ENCODE data around the gene CD86.
"Not testable (repeated sequence)": the region's sequence is repeated elsewhere in the genome, so short reads cannot be mapped to it uniquely, and the experiment has no call there.

Gene CD86, protein sequence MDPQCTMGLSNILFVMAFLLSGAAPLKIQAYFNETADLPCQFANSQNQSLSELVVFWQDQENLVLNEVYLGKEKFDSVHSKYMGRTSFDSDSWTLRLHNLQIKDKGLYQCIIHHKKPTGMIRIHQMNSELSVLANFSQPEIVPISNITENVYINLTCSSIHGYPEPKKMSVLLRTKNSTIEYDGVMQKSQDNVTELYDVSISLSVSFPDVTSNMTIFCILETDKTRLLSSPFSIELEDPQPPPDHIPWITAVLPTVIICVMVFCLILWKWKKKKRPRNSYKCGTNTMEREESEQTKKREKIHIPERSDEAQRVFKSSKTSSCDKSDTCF

DNA sequence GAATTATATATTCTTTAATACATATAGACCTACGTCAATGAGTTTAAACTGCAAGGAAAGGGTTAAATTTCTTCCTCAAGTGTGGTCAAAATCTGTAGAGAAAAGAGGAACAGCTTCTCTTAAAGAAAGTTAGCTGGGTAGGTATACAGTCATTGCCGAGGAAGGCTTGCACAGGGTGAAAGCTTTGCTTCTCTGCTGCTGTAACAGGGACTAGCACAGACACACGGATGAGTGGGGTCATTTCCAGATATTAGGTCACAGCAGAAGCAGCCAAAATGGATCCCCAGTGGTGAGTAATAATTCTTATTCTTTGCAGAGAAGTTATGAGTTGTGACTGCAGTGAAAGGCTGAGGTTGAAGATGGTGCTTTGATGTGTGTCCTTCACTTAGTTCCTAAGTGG, at the start of gene CD86:
Gene CD86, plus strand, starts transcription at position 148 of the 400 bp plus-strand sequence. Its CDS starts 128 bp downstream, at position 276.
- no peak for DNase-seq

DNA sequence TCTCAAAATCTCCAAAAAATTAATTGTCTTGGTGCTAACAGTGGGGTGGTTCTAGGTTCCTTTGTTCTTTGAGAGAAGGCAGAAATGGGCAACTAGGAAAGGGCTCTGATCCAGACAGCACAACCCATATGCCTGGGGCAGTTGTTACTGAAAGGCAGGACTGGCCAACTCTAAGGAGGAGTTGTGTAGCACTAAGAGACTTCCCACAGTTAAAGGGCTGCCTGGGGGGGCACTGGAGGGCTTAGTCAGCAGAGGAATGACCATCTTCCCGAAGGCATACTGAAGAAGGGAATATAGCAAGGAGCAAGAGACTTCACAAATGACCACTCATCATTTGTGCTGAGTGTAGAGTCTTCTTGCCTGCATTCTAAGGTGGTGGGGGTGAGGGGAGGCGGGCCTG, 48.9 kb upstream of the CD86 start:
- no peak for DNase-seq

DNA sequence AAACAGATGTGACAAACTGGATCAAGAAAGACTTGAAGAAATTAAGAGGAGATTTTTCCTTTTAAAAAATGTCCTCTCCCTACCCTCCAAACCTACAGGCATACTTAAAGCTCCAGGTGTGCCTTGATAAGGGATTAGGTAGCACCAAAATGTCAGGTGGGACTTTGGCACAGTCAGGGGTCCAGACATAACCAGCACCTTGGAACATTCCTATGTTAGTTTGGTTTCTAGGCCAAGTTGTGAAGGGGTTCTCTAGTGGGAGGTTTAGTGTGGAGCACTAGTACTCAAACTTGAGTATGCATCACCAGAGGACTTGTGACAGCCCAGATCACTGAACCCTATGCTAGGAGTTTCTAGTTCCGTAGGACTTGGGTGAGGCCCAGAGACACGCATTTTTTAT, 47.0 kb upstream of the CD86 start:
- DNase-seq: no peak

DNA sequence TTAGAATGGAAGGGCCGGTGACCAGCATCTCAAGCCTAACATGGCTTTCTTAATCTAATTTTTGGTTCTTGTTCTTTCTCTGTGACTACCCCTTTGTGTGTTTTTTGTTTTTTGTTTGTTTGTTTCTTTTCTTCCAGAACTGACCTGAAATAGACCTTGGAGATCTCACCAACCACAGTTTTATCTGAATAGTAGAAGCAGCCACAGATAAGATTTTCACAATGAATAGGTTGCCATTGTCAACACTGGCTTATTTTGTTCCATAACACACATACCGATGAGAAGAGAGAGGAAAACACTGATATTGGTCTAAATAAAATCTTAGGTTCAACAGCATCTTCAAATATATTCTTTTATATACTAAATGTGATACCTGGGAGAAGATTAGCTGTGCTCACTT, 44.7 kb upstream of the CD86 start:
- no peak for DNase-seq

DNA sequence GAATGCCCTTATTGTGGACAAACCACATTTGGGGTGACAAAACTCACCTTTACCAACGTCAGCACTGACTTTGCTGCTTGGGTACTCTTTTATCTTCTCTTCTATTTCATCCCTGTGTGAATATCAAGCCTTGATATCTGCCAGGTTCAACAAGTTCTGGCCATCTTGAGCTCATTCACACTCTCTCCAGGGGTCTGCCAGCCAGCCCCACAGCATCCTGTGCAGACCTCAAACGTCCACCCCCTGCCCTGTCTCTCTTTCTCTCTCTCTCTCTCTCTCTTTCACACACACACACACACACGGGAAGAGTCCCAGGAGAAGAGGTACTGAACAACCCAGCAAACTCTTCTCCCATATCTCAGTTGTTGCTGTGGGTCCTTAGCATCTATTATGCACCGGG, 43.8 kb upstream of the CD86 start:
- no peak for DNase-seq

DNA sequence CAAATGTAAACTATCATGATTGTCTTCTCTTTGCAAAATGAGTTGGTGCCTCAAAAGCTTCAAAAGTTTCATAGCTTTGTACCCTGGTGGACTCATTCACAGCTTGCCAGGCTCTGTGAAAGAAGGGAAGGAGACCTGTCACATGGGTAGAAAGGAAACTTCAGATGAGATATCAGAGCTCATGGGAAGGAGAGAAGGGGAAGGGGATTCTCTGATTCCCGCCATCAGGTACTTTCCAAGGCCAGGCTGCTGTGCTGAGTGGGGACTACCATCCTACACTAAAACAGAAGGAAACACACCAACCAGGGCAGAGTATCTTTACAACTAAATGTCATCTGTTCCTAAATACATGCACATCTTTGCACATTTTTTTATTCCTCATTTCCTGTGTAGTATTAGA, 42.3 kb upstream of the CD86 start:
- DNase-seq: no peak

DNA sequence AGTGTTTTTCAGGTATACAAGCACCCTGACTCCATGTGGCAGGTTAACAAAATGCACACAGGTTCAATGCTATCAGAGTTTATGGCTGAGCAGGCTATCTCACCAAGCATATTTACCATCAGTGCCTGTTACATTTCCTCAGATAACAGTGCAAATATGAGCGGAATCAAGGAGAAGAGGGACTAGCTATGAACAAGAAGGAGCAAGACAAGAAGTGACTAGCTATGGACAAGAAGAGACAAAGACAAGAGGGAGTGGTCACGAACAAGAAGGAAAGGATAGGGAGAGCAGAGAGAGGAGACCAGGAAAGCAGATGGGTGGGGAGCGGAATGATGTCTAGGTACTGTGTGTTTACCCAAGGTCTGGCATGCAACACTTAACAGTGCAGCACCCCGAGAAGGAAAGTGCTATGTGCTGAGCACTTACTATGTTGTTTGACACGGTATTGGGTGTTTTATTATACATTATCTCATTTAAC, 41.7 kb upstream of the CD86 start:
- no peak for DNase-seq

DNA sequence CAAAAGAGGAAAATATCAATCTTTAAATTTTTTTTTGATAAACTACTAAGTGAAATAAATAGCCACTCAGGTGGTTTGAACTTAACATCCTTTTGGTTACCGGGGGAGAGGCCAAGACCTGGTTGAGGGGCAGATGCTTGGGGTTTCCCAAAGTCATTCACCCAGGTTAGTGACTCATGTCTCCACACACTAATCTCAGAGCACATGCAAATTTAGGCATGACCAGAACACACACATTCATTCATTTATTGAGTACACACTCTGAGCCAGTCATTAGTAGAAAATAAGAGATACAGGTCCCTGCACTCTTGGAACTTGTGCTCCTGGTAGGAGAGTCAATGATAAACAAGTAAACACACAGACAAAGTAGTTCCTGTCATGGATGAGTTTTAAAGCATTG, 40.4 kb upstream of the CD86 start:
- DNase-seq: no peak

DNA sequence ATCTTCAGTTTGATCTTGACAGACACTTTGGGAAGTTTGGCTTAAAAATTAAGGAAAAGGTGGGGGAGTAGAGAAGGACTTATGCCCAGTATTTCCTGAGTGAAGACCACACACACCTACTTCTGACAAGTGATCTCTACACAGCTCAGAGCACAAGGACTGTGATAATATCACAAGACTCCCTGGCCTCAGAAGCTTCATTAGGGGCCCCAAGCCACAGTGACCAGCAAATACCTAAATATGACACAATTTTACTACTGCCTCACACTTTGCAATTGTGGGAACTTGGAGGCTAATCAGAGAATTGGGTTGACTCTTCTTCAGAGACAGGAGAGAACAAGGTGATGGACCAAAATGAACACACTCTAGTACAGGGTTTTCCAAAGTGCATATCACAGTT, 35.7 kb upstream of the CD86 start:
- DNase-seq: no peak

DNA sequence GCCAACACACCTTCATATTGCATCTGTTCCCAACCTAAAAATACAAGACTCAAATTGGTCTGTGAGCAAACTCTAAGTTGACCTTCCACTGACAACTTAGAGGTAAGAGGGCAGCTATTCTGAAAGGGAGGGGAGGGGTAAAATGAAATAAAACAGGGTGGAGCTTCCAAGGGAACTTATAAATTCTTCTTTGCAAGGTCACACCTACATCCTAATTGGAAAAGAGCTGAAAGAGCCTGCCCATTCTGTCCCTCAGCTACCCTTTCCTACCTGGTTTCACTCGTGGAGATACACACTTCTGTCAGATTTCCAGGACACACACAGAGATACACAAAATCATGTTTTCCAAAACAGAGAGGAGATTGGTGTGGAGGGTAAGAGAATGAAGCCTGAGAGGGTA, 34.1 kb upstream of the CD86 start:
- DNase-seq: no peak

DNA sequence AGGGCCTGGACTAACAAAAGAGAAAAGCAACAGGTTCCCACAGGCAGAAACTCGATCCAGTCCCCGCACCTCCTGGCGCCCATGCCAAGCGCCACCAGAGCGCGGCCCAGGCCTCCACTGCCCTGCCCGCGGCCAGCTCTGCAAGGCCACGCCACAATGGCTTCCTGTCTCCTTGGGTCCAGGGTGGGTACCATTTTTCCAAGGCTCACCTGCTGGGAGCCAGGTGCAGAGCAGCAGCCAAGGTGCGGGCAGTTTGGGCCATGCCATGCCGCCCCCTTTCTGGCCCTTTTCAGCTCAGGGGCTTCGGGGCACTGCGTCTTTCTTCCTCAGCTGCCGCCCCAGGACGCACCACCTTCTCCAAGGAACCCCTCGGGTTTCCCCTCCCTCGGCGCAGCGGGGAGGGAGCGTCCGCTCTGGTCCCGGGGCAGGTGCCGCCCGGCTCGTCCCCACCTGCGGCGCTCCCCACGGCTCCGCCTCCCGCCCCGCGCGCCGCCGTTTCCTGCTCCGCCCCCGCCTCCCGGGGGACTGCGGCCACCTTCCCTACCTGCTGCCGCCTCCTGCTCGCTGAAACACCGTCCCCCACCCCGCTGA, 33.3 kb upstream of the CD86 start, which contains the start of gene ILDR1:
Gene ILDR1, minus strand, starts transcription at position 437 of the 591 bp plus-strand sequence. Its CDS starts 170 bp downstream, at position 267.
- no peak for DNase-seq

DNA sequence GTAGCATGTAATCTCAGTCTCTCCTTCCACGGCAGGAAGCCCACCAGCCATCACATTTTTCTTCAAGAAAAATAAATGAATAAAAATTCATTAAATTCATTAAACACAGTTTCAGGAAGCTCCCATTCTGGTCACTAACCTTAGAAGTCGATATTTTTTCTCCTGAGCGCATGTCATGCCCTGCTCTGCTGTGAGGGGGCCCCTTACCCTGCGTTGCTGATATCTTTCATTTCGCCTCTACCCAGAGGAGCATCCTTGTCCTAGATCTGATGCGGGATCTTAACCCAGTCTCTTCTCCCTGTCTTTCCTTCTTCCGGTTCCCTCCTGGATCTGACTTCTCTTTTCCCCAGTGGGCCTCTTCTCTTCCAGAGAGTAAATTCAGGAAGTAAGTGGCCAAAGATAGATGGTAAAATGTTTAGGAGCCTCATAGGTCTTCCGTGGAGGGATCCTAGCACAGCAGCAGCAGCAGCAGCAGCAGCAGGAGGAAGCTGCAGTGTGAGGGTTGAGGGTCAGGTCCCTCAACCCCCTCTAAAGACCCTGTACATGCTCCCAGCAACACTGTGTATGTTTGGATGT, 31.7 kb upstream of the CD86 start:
- DNase-seq: no peak

DNA sequence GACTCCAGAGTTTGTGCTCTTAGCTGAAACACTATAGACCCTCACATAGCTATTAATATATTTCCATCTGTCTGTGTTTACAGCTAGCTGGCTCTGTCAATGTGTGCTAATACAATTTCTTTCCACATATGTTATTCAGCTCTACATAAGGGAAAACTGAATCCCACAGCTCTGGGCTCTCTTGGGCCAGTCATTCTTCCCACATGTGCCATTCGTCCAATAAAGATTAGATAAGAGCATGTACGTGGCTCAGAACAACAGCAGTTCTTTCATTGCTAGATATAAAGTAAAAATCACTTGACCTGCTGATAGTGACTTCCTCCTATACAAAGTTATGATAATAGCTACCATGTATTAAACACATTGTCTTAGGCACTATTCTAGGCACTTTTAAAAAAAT, 30.4 kb upstream of the CD86 start:
- no peak for DNase-seq

DNA sequence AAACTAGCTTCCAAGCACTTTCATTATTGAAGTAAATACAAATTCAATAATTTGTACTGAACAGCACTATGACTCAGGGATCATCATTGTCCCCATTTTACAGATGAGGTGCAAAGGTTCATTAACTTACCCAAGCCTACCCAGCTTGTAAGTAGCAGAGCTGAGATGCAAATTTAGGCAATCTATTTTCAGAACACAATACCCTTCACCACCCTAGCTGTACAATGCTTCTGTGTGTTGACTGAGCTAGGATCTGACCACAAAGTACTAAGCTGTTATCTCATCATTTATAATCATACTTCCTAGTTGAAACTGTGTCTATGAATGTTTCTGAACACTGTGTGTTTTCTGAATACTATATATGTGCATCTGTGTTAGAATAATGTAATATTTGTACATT, 29.9 kb upstream of the CD86 start:
- no peak for DNase-seq

DNA sequence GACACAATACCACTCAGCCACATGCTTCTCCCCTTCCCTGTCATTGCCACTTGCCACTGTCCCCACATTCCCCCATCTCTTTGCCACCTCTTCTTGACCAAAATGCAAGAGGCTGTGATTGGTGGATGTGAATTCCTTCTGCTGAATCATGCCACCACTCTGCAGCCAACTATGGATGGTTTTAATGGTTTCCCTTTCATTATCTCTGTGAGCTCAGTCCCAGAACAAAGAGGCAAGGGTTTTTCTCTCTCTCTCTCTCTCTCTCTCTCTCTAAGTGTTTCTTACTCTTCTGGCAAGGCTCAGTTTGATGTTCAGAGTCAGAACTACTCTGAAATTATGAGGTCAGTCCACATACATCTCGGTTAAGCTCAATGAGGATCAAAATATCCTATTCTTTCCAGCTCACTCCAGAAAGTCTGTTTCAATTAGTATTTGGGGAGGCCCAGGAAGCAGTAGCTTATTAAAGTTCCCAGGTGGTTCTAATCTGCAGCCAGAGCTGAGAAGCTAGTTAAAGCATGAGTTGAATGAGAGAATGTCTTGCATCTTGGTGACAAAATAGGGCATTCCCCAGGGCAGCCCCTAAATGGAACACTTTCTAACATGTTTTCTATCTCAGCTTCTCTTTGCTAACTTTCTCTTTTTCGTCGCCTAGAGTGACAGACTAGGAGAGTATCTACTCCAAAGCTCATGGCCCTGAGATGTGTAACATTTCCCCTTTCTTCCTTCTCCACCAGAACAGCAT, 24.6 kb upstream of the CD86 start:
- DNase-seq: no peak

DNA sequence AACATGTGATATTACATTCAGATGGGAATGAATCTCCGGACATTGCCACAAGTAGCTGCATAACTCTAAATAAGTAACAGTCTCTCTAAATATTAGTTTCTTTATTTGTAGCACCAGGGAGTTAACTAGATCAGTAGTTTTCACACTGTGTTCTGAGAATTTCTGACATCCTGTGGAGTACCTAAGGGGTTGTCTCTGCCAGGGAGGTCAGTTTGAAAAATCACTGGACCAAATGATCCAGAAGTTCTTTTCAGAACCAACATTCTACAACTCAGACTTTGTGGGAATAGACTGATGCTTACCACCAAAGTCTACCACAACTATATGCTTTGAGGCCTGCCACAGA, 24.1 kb upstream of the CD86 start:
- no peak for DNase-seq

DNA sequence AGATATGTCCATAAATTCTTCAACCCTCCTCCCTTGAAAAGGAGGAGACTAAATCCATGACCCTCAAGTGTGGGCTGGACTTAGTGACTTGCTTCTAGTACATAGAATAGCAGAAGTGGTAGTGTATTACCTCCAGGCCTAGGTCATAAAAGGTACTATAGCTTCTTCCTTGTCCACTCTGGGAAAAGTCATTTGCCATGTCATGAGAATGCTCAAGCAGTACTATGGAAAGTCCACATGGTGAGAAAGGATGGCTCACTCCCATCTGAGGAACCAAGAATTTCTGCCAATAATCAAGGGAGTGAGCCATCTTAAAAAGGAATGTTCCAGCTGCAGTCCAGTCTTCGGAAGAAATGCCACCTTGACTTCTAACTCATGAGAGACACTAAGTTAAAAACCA, 22.6 kb upstream of the CD86 start:
- no peak for DNase-seq

DNA sequence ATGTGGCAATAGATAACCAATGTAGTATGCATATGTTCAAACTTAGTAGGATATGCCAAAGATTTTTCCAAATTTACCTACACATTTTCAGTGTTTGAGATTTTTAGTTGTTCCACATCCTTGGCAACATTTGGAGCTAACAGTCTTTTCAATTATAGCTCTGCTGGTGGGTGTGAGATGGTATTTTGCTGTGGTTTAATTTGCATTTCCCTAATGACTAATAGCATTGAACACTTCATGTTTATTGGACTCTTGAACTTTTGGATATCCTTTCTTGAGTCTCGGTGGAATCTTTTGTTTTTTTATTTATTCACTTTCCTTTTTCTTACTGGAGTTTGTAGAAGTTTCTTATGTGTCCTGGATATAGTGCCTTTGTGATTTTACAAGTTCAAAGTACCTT, 22.1 kb upstream of the CD86 start:
- no peak for DNase-seq

DNA sequence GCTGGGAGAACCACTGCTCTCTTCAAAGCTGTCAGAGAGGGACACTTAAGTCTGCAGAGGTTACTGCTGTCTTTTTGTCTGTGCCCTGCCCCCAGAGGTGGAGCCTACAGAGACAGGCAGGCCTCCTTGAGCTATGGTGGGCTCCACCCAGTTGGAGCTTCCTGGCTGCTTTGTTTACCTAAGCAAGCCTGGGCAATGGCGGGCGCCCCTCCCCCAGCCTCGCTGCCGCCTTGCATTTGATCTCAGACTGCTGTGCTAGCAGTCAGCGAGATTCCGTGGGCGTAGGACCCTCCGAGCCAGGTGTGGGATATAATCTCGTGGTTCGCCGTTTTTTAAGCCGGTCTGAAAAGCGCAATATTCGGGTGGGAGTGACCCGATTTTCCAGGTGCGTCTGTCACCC, 7.9 kb upstream of the CD86 start:
- not testable (repeated sequence) for DNase-seq

DNA sequence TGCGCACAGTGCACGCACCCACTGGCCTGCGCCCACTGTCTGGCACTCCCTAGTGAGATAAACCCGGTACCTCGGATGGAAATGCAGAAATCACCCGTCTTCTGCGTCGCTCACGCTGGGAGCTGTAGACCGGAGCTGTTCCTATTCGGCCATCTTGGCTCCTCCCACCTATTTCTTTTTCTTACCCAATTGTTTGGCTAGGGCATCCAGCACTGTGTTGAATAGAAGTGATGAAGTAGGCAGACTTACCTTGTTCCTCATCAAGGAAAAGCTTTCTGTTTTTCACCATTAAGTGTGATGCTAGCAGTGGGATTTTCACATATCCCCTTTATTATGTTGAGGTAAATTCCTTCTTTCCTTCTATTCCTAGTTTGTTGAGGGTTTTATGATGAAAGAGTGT, 7.4 kb upstream of the CD86 start:
- DNase-seq: not testable (repeated sequence)

DNA sequence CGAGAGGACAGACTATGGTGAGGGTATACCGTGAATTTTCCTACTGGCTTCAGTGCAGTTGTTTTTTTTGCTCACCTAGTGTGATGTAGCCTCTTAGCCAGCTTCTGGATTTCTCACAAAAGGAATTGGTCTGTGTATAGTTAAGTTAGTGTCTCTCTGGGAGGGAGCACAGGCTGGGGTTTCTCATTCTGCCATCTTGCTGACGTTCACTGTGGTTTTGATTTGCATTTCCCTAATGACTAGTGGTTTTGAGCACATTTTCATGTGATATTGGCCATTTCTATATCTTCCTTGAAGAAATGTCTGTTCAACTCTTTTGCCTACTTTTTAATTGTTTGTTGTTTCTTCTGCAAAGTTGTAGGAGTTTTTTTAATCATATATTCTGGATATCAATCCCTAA, 2.2 kb upstream of the CD86 start:
- DNase-seq: no peak

DNA sequence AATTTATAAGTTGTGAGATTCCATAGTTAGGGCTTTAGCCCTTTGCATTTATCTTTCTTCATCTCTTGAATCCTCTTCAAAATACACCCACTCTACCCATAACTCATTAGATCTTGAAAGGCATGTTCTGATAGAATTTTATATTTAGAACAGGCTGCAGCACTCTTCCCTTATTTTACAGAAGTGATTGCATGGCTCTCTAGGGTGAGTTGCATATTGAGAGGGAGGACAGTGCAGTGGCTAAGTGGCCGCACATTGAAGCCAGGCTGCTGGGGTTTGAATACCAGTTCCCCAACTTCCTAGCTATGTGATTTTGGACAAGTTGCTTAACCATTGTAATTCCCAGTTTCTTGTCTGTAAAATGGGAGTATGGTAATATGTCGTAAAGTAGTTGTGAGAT, 2.5 kb downstream of the CD86 start:
- no peak for DNase-seq

DNA sequence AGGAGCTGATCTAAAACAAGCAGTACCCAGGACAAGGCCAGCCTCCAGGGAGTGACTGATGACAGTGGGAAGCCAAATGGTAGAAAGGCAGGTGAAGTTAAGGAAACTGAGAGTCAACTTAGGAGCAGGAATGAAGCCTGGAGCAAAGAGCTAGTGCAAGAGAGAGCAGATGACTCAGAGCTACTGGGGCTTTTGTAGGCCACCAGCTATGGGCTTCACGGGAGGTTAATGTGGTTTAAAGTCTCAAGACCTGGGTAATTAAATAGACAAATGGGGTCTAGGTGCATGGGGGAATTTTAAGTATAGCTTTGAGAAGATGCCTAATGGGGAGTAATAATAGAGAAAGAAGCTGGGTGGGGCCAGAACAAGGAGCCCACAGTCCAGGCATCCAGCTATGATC, 3.1 kb downstream of the CD86 start:
- DNase-seq: no peak

Measured in GF-D8 (cell line).